HG02610 (cell line): ENCODE data around the gene FERD3L.
"Not testable (repeated sequence)": the region's sequence is repeated elsewhere in the genome, so short reads cannot be mapped to it uniquely, and the experiment has no call there.

ENCODE experiments used
- ATAC-seq: cut with Tn5 transposase; IDR thresholded peaks from one replicate; pipeline ENCODE4 v1.9.1; 2021; ENCODE audit warnings: mild to moderate bottlenecking, moderate library complexity; ENCODE audit not compliant: unreplicated experiment

FERD3L gene, protein sequence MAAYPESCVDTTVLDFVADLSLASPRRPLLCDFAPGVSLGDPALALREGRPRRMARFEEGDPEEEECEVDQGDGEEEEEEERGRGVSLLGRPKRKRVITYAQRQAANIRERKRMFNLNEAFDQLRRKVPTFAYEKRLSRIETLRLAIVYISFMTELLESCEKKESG

DNA sequence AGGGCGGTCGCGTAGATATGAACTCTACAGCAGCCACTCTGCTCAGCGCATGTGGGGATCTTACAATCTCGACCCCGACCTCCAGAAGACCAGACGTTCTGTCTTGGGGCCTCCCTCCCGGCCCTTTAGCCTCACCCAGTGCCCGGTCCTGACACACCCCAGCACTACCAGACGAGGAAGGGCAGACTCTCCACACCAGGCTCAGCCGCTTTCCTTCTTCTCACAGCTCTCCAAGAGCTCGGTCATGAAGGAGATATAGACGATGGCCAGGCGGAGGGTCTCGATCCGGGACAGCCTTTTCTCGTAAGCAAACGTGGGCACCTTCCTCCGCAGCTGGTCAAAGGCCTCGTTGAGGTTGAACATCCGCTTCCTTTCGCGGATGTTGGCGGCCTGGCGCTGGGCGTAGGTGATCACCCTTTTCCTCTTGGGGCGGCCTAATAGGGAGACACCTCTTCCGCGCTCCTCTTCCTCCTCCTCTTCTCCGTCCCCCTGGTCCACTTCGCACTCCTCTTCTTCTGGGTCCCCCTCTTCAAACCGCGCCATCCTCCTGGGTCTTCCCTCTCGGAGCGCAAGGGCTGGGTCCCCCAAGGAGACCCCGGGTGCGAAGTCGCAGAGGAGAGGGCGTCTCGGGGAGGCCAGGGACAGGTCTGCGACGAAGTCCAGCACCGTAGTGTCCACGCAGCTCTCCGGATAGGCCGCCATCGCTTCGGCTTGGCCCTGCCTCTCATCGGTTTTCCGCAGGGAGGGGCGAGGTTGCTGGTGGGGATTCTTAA, at the start of gene FERD3L:
Gene FERD3L (minus strand): TSS at position 761 of the 773 bp plus-strand sequence. CDS start 59 bp downstream, at position 702.
- no peak for ATAC-seq

DNA sequence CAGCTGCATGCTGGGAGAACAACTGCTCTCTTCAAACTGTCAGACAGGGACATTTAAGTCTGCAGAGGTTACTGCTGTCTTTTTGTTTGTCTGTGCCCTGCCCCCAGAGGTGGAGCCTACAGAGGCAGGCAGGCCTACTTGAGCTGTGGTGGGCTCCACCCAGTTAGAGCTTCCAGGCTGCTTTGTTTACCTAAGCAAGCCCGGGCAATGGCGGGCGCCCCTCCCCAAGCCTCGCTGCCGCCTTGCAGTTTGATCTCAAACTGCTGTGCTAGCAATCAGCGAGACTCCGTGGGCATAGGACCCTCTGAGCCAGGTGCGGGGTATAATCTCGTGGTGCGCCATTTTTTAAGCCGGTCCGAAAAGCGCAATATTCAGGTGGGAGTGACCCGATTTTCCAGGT, 49.2 kb upstream of the FERD3L start:
- not testable (repeated sequence) for ATAC-seq

- no peak for ATAC-seq
Measured at GRCh38 chr7:19181634-19182033, 36.4 kb upstream of the FERD3L start.

DNA sequence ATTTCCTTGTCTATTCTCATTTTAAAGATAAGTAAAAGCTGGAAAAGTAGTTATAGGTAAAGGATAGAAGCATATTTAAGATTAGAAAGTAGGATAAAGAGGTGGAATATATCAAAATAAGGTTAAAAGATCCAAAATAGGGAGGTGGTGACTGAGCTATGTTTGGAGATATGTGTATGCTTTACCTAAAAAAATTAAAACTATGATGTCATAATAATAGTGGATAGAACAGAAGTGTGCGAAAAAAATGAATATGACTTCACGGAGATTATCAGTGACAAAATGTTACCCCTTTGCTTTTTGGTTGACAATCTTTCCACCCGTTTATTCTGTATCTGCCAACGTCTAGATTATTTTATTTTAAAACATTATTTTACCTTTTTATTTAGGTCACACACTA, 33.4 kb upstream of the FERD3L start:
- no peak for ATAC-seq

GRCh38 chr7:19177269-19177668, 32.0 kb upstream of the FERD3L start:
- ATAC-seq = no peak

DNA sequence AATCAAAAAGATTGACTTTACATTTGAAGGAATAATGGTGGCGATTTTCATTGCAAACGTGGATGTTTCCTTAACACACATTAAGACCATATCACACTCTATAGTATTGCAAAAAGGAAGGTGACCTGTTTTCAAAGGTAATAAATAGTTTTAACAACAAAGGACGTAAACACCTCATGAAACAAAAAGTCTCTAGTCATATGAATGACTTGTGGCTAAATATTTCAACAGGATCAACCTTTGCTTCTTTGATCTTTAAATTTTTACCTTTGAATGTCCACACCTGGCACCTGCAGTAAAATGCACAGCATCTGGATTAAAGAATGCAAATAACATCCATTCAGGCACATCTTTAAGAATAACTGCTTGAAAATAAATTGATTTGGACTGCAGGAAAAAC, 30.0 kb upstream of the FERD3L start:
- ATAC-seq = no peak

- ATAC-seq = no peak
Measured at GRCh38 chr7:19161671-19162070, 16.4 kb upstream of the FERD3L start.

DNA sequence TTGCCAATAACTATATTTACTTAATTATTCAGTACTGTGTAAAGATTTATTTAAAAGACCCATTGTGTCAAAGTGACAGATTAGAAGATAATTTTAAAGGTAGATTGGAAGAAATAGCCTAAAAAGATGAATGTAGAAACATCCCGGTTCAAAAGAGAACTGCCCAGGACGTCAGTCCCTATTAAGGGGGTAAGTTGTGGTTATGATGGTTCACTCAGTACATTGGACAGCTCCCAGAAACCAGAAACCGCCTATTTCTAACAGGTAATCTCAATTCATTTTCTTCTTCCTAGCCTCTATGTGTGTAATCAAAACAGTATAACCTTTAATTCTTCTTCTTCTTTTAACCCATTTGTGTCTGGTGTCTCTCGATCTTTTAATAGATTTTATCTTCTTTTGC, 1.5 kb upstream of the FERD3L start:
- no peak for ATAC-seq

DNA sequence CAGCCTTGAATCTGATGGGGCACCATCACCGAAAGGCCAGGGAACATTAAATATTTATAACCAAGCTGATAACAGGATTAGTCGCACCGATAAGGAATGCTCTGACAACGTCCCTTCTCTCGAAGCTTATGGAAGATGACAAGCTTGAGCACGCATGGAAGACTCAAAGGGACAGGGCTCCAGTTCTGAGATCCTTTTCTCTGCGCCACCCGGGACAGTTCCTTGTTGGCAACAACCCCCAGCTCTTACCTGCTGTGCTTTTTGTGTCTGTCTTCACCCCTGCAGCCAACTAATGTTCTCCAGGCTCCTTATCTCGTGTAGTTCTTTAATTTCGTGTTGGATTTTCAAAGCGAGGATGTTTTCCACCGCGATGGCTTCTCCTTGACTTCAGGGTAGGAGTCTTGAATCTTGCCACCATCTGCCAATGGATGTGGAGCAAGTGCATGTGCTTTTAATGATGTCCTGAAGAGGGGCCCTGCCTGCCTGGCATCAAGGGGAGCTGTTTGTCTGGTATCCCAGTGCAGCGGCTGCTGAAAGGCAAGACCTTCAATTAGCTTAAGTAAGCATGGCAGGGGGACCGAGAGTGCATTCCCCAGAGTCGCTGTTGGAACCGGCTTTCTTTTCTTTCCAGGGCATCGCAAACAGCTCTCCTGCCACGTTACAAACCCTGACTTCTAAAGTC, 354 bp upstream of the FERD3L start:
- no peak for ATAC-seq

DNA sequence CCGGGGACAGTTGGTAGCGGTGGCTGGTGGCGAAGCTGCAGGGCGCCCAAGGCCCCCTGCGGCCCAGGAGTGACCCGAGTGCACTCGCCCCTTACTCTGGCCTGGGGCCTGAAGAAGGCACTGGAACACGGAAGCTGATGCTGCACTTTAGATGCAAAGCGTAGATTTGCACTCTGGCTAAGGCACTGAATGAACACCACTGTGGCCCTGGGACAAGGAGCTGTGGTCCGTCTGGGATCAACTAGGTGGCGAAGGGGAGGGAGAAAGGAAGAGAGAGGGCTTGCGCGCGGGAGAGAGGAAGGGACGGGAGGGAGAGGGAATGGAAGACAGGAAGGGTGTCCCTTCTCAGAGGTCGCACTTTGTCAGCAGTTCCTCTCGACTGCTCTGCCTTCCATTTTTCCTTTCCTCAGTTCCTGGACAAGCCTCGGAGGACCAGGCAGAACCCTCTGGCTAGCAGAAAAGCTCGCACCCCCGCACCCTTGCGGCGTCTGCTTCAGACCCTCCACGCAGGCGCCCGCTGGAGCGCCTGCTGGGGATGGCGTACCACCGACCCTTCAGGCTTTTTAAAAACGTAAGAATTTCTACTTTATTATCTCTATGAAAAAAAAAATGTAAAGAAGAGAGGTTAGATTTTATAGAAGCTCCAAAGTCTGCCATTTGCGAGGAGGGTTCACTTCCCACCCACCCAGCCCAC, 1.2 kb downstream of the FERD3L start:
- no peak for ATAC-seq

GRCh38 chr7:19139706-19140327, 5.4 kb downstream of the FERD3L start:
- ATAC-seq = no peak

DNA sequence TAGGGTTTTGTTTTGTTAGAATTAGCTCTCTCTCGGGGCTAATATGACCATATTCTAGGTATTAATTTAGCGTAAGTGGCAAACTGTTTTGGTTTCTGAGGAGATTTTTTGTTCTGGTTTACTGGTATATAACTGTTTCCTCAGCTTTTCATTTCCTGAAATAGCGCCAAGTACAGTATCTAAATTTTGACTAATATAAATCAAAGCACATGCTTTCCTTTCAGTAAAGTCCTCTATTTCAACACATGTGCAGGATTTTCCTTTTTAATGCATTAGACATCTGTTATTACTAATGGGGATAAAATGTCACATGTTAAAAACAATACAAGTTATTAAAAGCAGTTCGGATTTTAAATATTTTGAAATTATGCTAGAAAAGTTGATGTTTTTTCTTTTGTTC, 11.3 kb downstream of the FERD3L start:
- no peak for ATAC-seq

DNA sequence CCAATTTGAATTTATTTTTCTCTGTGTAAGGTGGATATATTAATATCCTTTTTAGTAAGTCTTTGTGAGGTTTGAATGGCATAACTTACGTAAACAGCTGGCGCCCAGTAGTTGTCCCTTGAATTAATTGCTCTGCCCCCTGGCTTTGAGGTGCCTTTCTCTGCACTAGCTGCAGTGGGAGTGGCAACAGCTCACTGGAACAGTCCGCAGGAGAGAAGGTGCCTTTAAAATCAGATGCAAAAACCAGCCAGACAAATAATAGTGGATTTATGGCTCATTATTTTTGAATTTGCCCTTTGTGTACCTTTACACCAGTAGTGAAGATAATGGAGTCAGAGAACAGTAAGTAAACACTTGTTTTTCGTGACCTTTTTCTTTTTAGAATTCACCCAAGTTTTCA, 11.8 kb downstream of the FERD3L start:
- ATAC-seq = no peak

- ATAC-seq = no peak
Measured at GRCh38 chr7:19128856-19129255, 16.4 kb downstream of the FERD3L start.

DNA sequence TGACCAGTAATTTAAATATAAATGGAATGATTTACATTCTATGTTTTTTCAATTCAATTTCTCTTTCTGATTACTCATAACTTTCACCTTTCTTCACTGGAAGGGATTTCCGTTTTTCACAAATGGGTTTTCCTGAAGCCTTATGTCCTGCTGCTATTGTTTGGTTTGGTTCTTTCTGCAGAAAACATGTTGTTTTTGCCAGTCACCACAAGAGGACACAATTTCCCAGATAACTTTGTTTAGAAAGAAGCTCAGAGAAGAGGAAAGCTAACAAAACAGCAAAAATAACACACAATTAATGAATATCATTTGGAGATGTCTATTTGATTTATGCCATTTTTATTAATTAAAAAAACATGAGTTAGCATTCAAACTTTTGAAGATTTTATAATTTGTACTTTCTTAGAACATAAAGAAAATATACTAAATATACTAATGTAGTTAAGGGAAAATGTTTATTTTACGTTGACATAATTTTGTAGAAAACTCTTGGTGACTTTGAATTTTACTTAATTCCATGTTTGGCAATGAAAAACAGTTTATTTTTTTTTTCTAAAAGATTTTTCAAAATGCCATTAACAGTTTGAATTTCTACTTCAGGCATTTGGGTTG, 23.1 kb downstream of the FERD3L start:
- ATAC-seq = no peak

GRCh38 chr7:19119870-19120486, 25.2 kb downstream of the FERD3L start:
- no peak for ATAC-seq

GRCh38 chr7:19119372-19119771, 25.8 kb downstream of the FERD3L start:
- ATAC-seq = no peak

- ATAC-seq = no peak
Measured at GRCh38 chr7:19118636-19119371, 26.4 kb downstream of the FERD3L start.

GRCh38 chr7:19117870-19118608, 27.2 kb downstream of the FERD3L start:
- no peak for ATAC-seq
